HepG2 (cell line): ENCODE results near the gene CADPS. TPM values are rescaled to one million over a fixed set of nuclear protein-coding genes. Genes with fewer than 3 reads are reported as not detected.

Experiments
- ATAC-seq: fragments of 200-7000 bp; cut with Tn5 transposase; 3 replicates; pipeline ENCODE4 v1.9.1; 2020; ENCODE audit warnings: mild to moderate bottlenecking, moderate library complexity
- BruUV-seq: library from RNA; stranded (reverse); fragments of 400-500 nt; replicated peaks from 2 replicates; lab custom pipeline; 2021; lab: Mats Ljungman, UMichigan
- CTCF ChIA-PET: fragments of 300-600 bp; formaldehyde crosslinking; extraction: SDS; loops from one replicate; lab custom pipeline; 2021; ENCODE audit warnings: low total read pairs, inconsistent platforms, low intra/inter-chr PET ratio; lab: Yijun Ruan, JAX
- POLR2A ChIA-PET: fragments of 350-600 bp; sonication (Branson Sonifier 250); formaldehyde crosslinking; loops from one replicate; lab custom pipeline; 2020; ENCODE audit warnings: antibody characterized with exemption, inconsistent platforms; lab: Yijun Ruan, JAX
- DNase-seq: peaks from one replicate; pipeline ENCODE4 v3.0.0-alpha.2; 2015; ENCODE audit warnings: low spot score
- FAIRE-seq: peaks from 3 replicates; lab custom pipeline; 2011; peaks lifted over from hg19 to GRCh38; lab: Jason Lieb, UNC
- H2AFZ ChIP-seq: one replicate; pipeline ENCODE4 v1.6.1; 2011; ENCODE audit warnings: low read length, inconsistent platforms
- H3K27ac ChIP-seq: fragments of 300-600 bp; 3 replicates; pipeline ENCODE4 v1.8.0; 2011; ENCODE audit warnings: mixed run types, mild to moderate bottlenecking, mixed read lengths, low read length, inconsistent platforms; ENCODE audit not compliant: insufficient read depth; ENCODE audit errors: extremely low read length
- H3K27me3 ChIP-seq, 2 experiments: fragments of 200-600 bp in 1 of 2; 2 replicates in 1 of 2; 3 replicates in 1 of 2; pipeline versions ENCODE4 v1.6.0 to v1.8.0; 2011; ENCODE audit warnings: low read length in 2 of 2, mild to moderate bottlenecking in 2 of 2, moderate library complexity in 2 of 2, inconsistent platforms in 1 of 2; ENCODE audit not compliant: insufficient read depth in 2 of 2, control insufficient read depth in 1 of 2
- H3K36me3 ChIP-seq, 2 experiments: fragments of 200-600 bp in 1 of 2; replicated peaks in 1 of 2; 2 replicates in 1 of 2; 3 replicates in 1 of 2; pipeline versions ENCODE4 v1.5.1 to v1.8.0; 2011; ENCODE audit warnings: low read length in 2 of 2, inconsistent platforms in 1 of 2; ENCODE audit not compliant: insufficient read depth in 2 of 2, control insufficient read depth in 1 of 2
- H3K4me1 ChIP-seq: 2 replicates; pipeline ENCODE4 v1.5.1; 2012; ENCODE audit warnings: low read length, inconsistent platforms; ENCODE audit not compliant: insufficient read depth
- H3K4me2 ChIP-seq: 2 replicates; pipeline ENCODE4 v1.6.0; 2011; ENCODE audit warnings: low read depth, low read length, inconsistent platforms
- H3K4me3 ChIP-seq, 3 experiments: fragments of 200-600 bp in 1 of 3; sonication (generic), shearing (Covaris generic) in 1 of 3; replicated peaks in 1 of 3; 2 replicates each; pipeline ENCODE4 v1.5.1; 2011 to 2016; ENCODE audit warnings: low read length in 3 of 3, inconsistent platforms in 2 of 3, low read depth in 2 of 3, mild to moderate bottlenecking in 2 of 3, control low read depth in 1 of 3, mixed read lengths in 1 of 3; ENCODE audit not compliant: insufficient read depth in 1 of 3
- H3K79me2 ChIP-seq: one replicate; pipeline ENCODE4 v1.6.1; 2011; ENCODE audit warnings: low read length, inconsistent platforms; ENCODE audit not compliant: insufficient read depth
- H3K9ac ChIP-seq: 2 replicates; pipeline ENCODE4 v1.6.0; 2011; ENCODE audit warnings: mild to moderate bottlenecking, low read depth, low read length, inconsistent platforms; ENCODE audit not compliant: insufficient read depth
- H3K9me3 ChIP-seq: 2 replicates; pipeline ENCODE4 v1.5.1; 2012; ENCODE audit warnings: mild to moderate bottlenecking, low read length
- H4K20me1 ChIP-seq: 2 replicates; pipeline ENCODE4 v1.6.0; 2011; ENCODE audit warnings: inconsistent platforms, mild to moderate bottlenecking, low read length, moderate library complexity; ENCODE audit not compliant: insufficient read depth
- HDAC1 ChIP-seq: sonication (generic); formaldehyde crosslinking; IDR thresholded peaks from 2 replicates; pipeline ENCODE4 v1.5.1; 2020; ENCODE audit warnings: mild to moderate bottlenecking, missing genetic modification reagents
- NFYC ChIP-seq: IDR thresholded peaks from 2 replicates; pipeline ENCODE4 v1.6.1; 2016; ENCODE audit warnings: missing genetic modification reagents, missing compliant biosample characterization
- STAG1 ChIP-seq: sonication (generic); formaldehyde crosslinking; IDR thresholded peaks from 2 replicates; pipeline ENCODE4 v1.4.0; 2020; ENCODE audit warnings: missing genetic modification reagents
- ZBTB20 ChIP-seq: sonication (generic); formaldehyde crosslinking; IDR thresholded peaks from 2 replicates; pipeline ENCODE4 v1.8.1; 2023; ENCODE audit warnings: missing genetic modification reagents, low read depth, mild to moderate bottlenecking, borderline replicate concordance
- ZNF224 ChIP-seq: sonication (generic); formaldehyde crosslinking; IDR thresholded peaks from 2 replicates; pipeline ENCODE4 v1.5.0; 2020; ENCODE audit warnings: mild to moderate bottlenecking, missing genetic modification reagents
- ZNF496 ChIP-seq: sonication (generic); formaldehyde crosslinking; IDR thresholded peaks from 2 replicates; pipeline ENCODE4 v1.8.1; 2023; ENCODE audit warnings: mild to moderate bottlenecking, moderate library complexity, missing genetic modification reagents; ENCODE audit not compliant: insufficient replicate concordance
- ZNF709 ChIP-seq: sonication (generic); formaldehyde crosslinking; IDR thresholded peaks from 2 replicates; pipeline ENCODE4 v1.5.0; 2020; ENCODE audit warnings: mild to moderate bottlenecking, missing genetic modification reagents
- ZSCAN29 ChIP-seq: sonication (generic); formaldehyde crosslinking; conservative IDR thresholded peaks from 2 replicates; pipeline ENCODE4 v1.4.0; 2020; ENCODE audit warnings: mild to moderate bottlenecking, missing genetic modification reagents
- WGBS: methylation state at CpG from one replicate; pipeline ENCODE4 v1.1.6; 2017; ENCODE audit warnings: low lambda C conversion rate; 5-methylcytosine and 5-hydroxymethylcytosine counted together
- in situ Hi-C: cut with HindIII; loops from 2 replicates; pipeline ENCODE4 v1.10.0; 2017; ENCODE audit warnings: low pct_unique_long_range_greater_than_20kb; ENCODE audit not compliant: extremely low pct_ligation_motif_present
- intact Hi-C: fragments of 100-400 bp; cut with micrococcal nuclease; formaldehyde crosslinking; loops from one replicate; pipeline ENCODE4 v1.10.0; 2022; ENCODE audit not compliant: unreplicated experiment
- polyA plus RNA-seq, 8 experiments: library from polyadenylated mRNA; depleted of rRNA in 3 of 8; stranded (reverse) in 7 of 8; unstranded in 1 of 8; fragments of >200 nt; fragmentation: Illumina TruSeq in 4 of 8; extraction: Trizol in 4 of 8; gene quantifications; 2 replicates each; pipeline versions ENCODE4 v1.2.1 to v1.2.3, GENCODE V29; 2011 to 2016; ENCODE audit warnings: low read depth in 4 of 8, missing spikeins in 1 of 8, mixed read lengths in 1 of 8; ENCODE audit not compliant: insufficient read depth in 1 of 8
- total RNA-seq, 5 experiments: library from RNA; depleted of rRNA; stranded (reverse); fragments of >200 nt; fragmentation: Illumina TruSeq; extraction: Trizol; gene quantifications; 2 replicates each; pipeline ENCODE4 v1.2.3, GENCODE V29; 2016; ENCODE audit warnings: low read depth in 1 of 5
- TF ChIP-seq, protein P1 (sequence below): sonication (generic); formaldehyde crosslinking; IDR thresholded peaks from 2 replicates; pipeline ENCODE4 v1.4.0; 2020; ENCODE audit warnings: missing genetic modification reagents
- TF ChIP-seq, protein P2 (sequence below): conservative IDR thresholded peaks from 2 replicates; pipeline ENCODE4 v1.6.1; 2018; ENCODE audit warnings: missing genetic modification reagents
- TF ChIP-seq, protein P3 (sequence below): sonication (generic); formaldehyde crosslinking; IDR thresholded peaks from 2 replicates; pipeline ENCODE4 v1.5.0; 2020; ENCODE audit warnings: missing genetic modification reagents
- TF ChIP-seq, protein P4 (sequence below): sonication (generic); formaldehyde crosslinking; IDR thresholded peaks from 2 replicates; pipeline ENCODE4 v1.4.0; 2020; ENCODE audit warnings: missing genetic modification reagents, borderline replicate concordance
- TF ChIP-seq, protein P5 (sequence below): sonication (generic); formaldehyde crosslinking; IDR thresholded peaks from 2 replicates; pipeline ENCODE4 v1.8.1; 2023; ENCODE audit warnings: mild to moderate bottlenecking, moderate library complexity, missing genetic modification reagents

CADPS gene
- total and polyA plus RNA-seq, 2 of the 13 experiments (the other 11 are each of a cell fraction or from before 2014, with no cell fraction given) = not detected

DNA sequence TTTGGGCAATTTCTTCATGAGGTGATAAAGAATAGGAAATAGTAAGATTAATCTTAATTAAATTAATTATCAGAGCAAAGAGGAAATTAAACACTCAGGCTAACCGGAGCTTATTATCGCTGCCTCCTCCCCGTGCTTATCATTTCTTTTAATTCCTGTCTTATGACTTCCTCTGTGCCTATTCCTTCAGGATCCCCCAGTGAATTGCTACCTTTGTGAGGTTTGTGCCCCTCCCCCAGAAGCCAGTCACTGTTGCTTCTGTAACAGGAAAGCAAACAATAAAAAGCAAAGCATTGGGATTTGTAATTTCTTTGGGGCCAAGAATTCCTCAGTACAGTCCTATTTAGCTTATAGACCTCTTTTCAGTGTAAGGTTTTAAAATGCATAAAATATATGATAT, 164.5 kb downstream of the CADPS start:
- TF ChIP-seq, protein P1, sequence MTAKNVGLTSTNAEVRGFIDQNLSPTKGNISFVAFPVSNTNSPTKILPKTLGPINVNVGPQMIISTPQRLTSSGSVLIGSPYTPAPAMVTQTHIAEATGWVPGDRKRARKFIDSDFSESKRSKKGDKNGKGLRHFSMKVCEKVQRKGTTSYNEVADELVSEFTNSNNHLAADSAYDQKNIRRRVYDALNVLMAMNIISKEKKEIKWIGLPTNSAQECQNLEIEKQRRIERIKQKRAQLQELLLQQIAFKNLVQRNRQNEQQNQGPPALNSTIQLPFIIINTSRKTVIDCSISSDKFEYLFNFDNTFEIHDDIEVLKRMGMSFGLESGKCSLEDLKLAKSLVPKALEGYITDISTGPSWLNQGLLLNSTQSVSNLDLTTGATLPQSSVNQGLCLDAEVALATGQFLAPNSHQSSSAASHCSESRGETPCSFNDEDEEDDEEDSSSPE = no peak
- no peak for TF ChIP-seq ZNF709 (CRISPR knock-in tag)
- no peak for TF ChIP-seq ZBTB20 (CRISPR knock-in tag)
- TF ChIP-seq ZSCAN29 (CRISPR knock-in tag) = no peak
- TF ChIP-seq STAG1 = no peak
- TF ChIP-seq, protein P2, sequence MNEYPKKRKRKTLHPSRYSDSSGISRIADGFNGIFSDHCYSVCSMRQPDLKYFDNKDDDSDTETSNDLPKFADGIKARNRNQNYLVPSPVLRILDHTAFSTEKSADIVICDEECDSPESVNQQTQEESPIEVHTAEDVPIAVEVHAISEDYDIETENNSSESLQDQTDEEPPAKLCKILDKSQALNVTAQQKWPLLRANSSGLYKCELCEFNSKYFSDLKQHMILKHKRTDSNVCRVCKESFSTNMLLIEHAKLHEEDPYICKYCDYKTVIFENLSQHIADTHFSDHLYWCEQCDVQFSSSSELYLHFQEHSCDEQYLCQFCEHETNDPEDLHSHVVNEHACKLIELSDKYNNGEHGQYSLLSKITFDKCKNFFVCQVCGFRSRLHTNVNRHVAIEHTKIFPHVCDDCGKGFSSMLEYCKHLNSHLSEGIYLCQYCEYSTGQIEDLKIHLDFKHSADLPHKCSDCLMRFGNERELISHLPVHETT = no peak
- TF ChIP-seq ZNF224 (CRISPR knock-in tag) = no peak
- no peak for TF ChIP-seq ZNF496 (CRISPR knock-in tag)
- no peak for TF ChIP-seq HDAC1 (CRISPR knock-in tag)
- TF ChIP-seq, protein P3, sequence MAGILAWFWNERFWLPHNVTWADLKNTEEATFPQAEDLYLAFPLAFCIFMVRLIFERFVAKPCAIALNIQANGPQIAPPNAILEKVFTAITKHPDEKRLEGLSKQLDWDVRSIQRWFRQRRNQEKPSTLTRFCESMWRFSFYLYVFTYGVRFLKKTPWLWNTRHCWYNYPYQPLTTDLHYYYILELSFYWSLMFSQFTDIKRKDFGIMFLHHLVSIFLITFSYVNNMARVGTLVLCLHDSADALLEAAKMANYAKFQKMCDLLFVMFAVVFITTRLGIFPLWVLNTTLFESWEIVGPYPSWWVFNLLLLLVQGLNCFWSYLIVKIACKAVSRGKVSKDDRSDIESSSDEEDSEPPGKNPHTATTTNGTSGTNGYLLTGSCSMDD (CRISPR knock-in tag) = no peak
- no peak for TF ChIP-seq NFYC (CRISPR knock-in tag)
- TF ChIP-seq, protein P4, sequence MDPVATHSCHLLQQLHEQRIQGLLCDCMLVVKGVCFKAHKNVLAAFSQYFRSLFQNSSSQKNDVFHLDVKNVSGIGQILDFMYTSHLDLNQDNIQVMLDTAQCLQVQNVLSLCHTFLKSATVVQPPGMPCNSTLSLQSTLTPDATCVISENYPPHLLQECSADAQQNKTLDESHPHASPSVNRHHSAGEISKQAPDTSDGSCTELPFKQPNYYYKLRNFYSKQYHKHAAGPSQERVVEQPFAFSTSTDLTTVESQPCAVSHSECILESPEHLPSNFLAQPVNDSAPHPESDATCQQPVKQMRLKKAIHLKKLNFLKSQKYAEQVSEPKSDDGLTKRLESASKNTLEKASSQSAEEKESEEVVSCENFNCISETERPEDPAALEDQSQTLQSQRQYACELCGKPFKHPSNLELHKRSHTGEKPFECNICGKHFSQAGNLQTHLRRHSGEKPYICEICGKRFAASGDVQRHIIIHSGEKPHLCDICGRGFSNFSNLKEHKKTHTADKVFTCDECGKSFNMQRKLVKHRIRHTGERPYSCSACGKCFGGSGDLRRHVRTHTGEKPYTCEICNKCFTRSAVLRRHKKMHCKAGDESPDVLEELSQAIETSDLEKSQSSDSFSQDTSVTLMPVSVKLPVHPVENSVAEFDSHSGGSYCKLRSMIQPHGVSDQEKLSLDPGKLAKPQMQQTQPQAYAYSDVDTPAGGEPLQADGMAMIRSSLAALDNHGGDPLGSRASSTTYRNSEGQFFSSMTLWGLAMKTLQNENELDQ = no peak
- TF ChIP-seq, protein P5, sequence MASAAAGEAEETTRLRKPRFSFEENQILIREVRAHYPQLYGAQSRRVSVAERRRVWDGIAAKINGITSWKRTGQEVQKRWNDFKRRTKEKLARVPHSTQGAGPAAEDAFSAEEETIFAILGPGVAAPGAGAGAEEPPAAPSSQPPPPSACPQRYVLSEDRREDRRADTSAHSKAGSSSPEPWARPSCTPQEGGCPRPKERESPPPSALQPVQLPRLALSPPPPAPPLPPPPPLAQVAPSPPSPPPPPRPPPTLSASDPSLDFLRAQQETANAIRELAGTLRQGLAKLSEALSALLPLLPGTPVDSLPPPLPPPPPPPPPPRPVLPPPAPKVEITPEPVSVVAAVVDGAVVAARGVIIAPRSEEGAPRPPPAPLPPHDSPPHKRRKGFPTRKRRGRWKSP (CRISPR knock-in tag) = no peak
- DNase-seq (no peak), FAIRE-seq (no peak), ATAC-seq (no peak)
- no peak overlapping the region for H3K4me2 ChIP-seq
- intact Hi-C loops = no loop called here
- no peak overlapping the region for H3K9ac ChIP-seq
- H3K79me2 ChIP-seq = no peaks in the 10 kb centered on the region
- no peaks in the 10 kb centered on the region; a peak in 1 of 5 replicates for H3K27me3 ChIP-seq
- H3K27ac ChIP-seq = no peak overlapping the region
- no peaks in the 10 kb centered on the region for H3K36me3 ChIP-seq
- no TSS peak for BruUV-seq
- POLR2A ChIA-PET = no interaction called here
- H3K4me3 ChIP-seq = no peak overlapping the region
- H4K20me1 ChIP-seq = no peaks in the 10 kb centered on the region
- no peaks in the 10 kb centered on the region for H3K4me1 ChIP-seq
- CTCF ChIA-PET = no interaction called here
- H2AFZ ChIP-seq = no peak overlapping the region
- no peaks in the 10 kb centered on the region for H3K9me3 ChIP-seq
- in situ Hi-C loops = no loop called here
- 46% methylated on average over 3 of the region's 3 CpGs for WGBS
